Muscle layer of colon (tissue), 2 donors: ENCODE results near the gene TMEM106C.

Source experiments
- H3K27ac ChIP-seq: one replicate; pipeline ENCODE4 v1.7.0; 2013; ENCODE audit warnings: low read depth, mild to moderate bottlenecking, low read length, moderate library complexity
- H3K27me3 ChIP-seq, 2 donors: one replicate each; pipeline ENCODE4 v1.7.0; 2013; ENCODE audit warnings: low read length in 2 of 2, mild to moderate bottlenecking in 2 of 2; ENCODE audit not compliant: insufficient read depth in 2 of 2, control insufficient read depth in 1 of 2
- H3K36me3 ChIP-seq: one replicate; pipeline ENCODE4 v1.7.0; 2013; ENCODE audit warnings: mild to moderate bottlenecking, low read length; ENCODE audit not compliant: insufficient read depth
- H3K4me1 ChIP-seq: one replicate; pipeline ENCODE4 v1.7.0; 2013; ENCODE audit warnings: mild to moderate bottlenecking, low read length; ENCODE audit not compliant: insufficient read depth
- H3K4me3 ChIP-seq, 2 donors: one replicate each; pipeline ENCODE4 v1.7.0; 2013; ENCODE audit warnings: low read length in 2 of 2, low read depth in 1 of 2, mild to moderate bottlenecking in 1 of 2, moderate library complexity in 1 of 2
- H3K9ac ChIP-seq: one replicate; pipeline ENCODE4 v1.7.0; 2013; ENCODE audit warnings: low read length
- H3K9me3 ChIP-seq: one replicate; pipeline ENCODE4 v1.7.0; 2013; ENCODE audit warnings: mild to moderate bottlenecking, low read length
- donor health status: abdominal sarcoma.
- donor health status: Adenocarcinoma of cecum.

The TMEM106C gene

DNA sequence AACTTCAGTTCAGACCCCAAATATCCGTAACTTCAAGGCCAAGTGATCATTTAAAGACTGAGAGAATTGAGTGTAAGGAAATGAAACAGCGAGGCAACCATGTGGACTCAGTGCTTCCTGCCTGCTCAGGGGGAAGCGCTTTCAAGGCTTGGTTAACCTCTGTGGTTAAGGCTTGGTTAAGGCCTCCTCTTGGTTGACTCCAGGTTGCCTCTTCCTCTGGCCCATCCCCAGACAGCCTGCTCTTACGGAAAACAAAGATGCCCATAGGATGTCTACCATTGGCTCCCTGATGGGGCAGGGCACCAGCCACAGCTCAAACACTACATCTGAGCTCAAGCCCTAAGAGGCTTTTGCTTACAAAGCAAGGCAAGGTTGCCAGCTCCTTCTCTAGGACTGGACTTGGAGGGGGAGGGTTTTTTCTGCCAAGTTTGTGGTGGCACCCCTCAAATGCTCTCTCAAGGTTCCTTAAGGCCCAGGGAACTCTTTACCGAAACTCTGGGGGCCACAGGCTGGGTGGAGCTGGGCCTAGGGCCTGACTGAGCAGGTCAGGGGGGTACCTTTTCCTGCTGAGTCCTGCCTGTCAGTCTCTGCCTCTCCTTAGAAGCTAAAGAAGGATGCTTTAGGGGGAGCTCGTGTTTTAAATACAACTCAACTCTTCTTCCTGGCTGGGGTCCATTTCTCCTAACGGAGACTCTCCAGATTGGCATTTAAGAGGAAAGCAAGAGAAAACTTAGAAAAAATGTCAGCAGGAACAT, 27.1 kb downstream of the TMEM106C start:
- H3K27me3 ChIP-seq = no peaks in the 10 kb centered on the region
- H3K9me3 ChIP-seq = no peaks in the 10 kb centered on the region
- no peak overlapping the region for H3K9ac ChIP-seq
- H3K4me1 ChIP-seq = peaks cover 4% of the 10 kb centered on the region
- H3K36me3 ChIP-seq = no peaks in the 10 kb centered on the region
- H3K4me3 ChIP-seq = no peak overlapping the region
- H3K27ac ChIP-seq = no peak overlapping the region

DNA sequence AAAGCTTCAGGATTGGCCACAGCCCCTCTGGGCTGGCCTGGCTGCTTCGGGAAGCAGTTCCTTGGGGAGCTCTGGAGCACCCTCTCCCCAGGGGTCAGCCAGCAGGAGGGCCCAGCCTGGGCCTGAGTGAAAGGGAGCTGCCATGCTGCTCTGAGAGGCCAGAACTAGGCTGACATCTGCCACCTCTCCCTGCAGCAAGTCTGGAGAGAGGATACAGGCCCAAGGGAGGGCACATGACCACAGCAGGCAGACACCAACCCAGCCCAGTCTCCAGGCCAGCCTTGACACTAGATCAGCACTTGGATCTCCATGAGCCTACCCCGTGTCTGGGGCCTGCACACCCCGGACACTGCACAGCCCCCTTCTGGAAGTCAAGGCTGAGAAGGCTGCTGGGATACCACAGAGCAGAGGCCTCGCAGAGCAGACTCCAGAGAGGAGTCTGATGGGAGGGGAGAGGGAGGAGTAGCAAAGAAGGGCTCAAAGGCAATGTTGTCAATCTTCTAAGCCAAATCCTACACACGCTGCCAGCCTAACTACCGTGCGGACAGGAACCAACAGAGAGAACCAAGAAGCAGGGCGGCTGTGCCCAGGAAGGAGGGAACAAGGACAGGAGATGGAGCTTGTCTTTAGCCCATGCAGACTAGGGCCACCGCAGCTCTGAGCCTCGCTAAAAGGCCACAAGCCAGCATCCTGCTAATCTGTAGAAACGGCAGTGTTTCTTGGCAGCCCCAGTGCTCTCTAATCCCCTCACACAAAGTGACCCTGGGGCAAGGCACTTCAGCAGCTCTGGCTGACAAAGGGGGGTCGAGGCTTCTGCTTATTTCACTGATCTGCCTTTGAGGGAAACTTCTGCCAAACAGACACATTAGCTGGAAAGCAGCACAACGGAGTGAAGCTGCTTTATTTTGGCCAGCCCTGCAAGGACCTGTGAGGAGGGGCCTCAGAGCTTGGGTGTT, 28.0 kb downstream of the TMEM106C start:
- Histone ChIP-seq H3K4me1 (peaks cover 8% of the 10 kb centered on the region), H3K27ac (no peak overlapping the region)

GRCh38 chr12:47992776-47993175, 29.4 kb downstream of the TMEM106C start:
- H3K9ac ChIP-seq = no peak overlapping the region
- no peak overlapping the region for H3K4me3 ChIP-seq
- H3K9me3 ChIP-seq = no peaks in the 10 kb centered on the region
- peaks cover 8% of the 10 kb centered on the region for H3K4me1 ChIP-seq
- H3K27ac ChIP-seq = no peak overlapping the region
- H3K36me3 ChIP-seq = no peaks in the 10 kb centered on the region
- H3K27me3 ChIP-seq = no peaks in the 10 kb centered on the region

More for the DNA sequence above, 28.0 kb downstream of the TMEM106C start:
- H3K4me3 ChIP-seq = no peak overlapping the region
- H3K9ac ChIP-seq = no peak overlapping the region
- no peaks in the 10 kb centered on the region for H3K9me3 ChIP-seq
- no peaks in the 10 kb centered on the region for H3K27me3 ChIP-seq
- no peaks in the 10 kb centered on the region for H3K36me3 ChIP-seq

GRCh38 chr12:47993491-47993890, 30.1 kb downstream of the TMEM106C start:
- Histone ChIP-seq H3K9ac (no peak overlapping the region), H3K27ac (no peak overlapping the region), H3K4me1 (peaks cover 8% of the 10 kb centered on the region), H3K9me3 (no peaks in the 10 kb centered on the region), H3K36me3 (no peaks in the 10 kb centered on the region), H3K27me3 (peaks cover 3 to 7% of the 10 kb centered on the region in 2 donors), H3K4me3 (no peak overlapping the region)

- H3K27me3 ChIP-seq = peaks cover 9 to 24% of the 10 kb centered on the region in 2 donors
- H3K9ac ChIP-seq = no peak overlapping the region
- no peak overlapping the region for H3K27ac ChIP-seq
- H3K36me3 ChIP-seq = no peaks in the 10 kb centered on the region
- peaks cover 7% of the 10 kb centered on the region for H3K4me1 ChIP-seq
- no peaks in the 10 kb centered on the region for H3K9me3 ChIP-seq
- H3K4me3 ChIP-seq = no peak overlapping the region
Measured at GRCh38 chr12:47995981-47996401, 32.6 kb downstream of the TMEM106C start.

- H3K36me3 ChIP-seq = no peaks in the 10 kb centered on the region
- H3K4me3 ChIP-seq = no peak overlapping the region
- H3K9me3 ChIP-seq = no peaks in the 10 kb centered on the region
- H3K27me3 ChIP-seq = peaks cover 20 to 34% of the 10 kb centered on the region in 2 donors
- no peak overlapping the region for H3K9ac ChIP-seq
- peaks cover 18% of the 10 kb centered on the region for H3K4me1 ChIP-seq
- no peak overlapping the region for H3K27ac ChIP-seq
Measured at GRCh38 chr12:47997321-47997720, 33.9 kb downstream of the TMEM106C start.

DNA sequence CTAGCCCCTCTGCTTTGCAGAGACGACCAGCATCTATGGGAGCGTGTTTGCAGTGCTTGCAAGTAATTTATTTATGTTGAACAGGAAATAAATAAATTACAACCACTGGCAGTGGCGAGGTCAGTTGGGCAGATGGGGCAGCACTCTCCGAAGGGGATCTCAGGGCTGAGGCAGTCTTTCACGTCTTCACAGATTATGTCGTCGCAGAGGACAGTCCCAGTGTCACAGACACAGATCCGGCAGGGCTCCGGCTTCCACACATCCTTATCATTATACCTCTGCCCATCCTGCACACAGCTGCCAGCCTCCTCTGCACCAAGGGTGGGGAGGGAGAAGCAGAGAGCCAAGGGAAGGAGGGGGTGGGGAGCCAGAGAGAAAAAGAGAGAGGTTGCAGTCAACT, 36.4 kb downstream of the TMEM106C start:
- Histone ChIP-seq H3K9ac (no peak overlapping the region), H3K4me3 (no peak overlapping the region), H3K4me1 (peaks cover 40% of the 10 kb centered on the region), H3K27me3 (peaks cover 42 to 59% of the 10 kb centered on the region in 2 donors), H3K9me3 (no peaks in the 10 kb centered on the region), H3K36me3 (no peaks in the 10 kb centered on the region), H3K27ac (no peak overlapping the region)

DNA sequence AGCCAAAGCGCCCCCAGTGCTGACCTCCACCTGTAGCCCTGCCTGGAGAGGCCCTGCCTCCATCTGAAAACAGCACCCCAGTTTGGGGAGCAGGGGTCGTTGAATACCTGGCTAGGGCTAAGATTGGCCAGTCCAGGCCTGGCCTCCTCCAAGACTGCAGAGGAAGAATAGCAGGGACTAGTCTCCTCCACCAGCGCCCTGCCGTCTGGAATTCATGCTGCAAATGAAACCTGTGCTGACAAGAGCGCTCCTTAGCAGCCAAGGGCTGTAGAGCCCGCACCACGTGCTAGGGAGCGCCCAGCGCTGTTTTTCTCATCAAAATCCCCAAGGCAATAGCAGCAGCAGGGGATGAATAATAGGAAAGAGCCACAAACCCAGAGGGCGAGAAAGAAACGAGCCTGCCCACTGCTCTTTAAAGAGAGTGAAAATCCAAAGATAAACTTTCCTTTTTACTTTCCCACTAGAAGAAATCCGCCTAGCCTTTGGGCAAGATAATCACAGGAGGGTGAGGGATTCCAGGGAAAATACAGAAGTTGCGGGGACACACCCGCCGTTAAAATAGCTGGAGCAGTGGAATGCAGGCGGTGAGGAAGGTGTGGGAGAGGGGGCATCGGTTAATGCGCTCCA, 37.6 kb downstream of the TMEM106C start:
- peaks cover 41% of the 10 kb centered on the region for H3K4me1 ChIP-seq
- H3K27ac ChIP-seq = no peak overlapping the region
- no peaks in the 10 kb centered on the region for H3K36me3 ChIP-seq
- no peak overlapping the region for H3K9ac ChIP-seq
- peak overlapping the region; percentile 45 to 66 for H3K4me3 ChIP-seq
- no peaks in the 10 kb centered on the region for H3K9me3 ChIP-seq
- H3K27me3 ChIP-seq = peaks cover 54 to 71% of the 10 kb centered on the region in 2 donors

GRCh38 chr12:48001505-48002413, 38.4 kb downstream of the TMEM106C start:
- H3K9me3 ChIP-seq = no peaks in the 10 kb centered on the region
- H3K4me1 ChIP-seq = peaks cover 40% of the 10 kb centered on the region
- no peak overlapping the region for H3K27ac ChIP-seq
- H3K36me3 ChIP-seq = no peaks in the 10 kb centered on the region
- H3K27me3 ChIP-seq = peaks cover 56 to 73% of the 10 kb centered on the region in 2 donors
- H3K9ac ChIP-seq = no peak overlapping the region
- H3K4me3 ChIP-seq = peak overlapping the region; percentile 45 to 66

DNA sequence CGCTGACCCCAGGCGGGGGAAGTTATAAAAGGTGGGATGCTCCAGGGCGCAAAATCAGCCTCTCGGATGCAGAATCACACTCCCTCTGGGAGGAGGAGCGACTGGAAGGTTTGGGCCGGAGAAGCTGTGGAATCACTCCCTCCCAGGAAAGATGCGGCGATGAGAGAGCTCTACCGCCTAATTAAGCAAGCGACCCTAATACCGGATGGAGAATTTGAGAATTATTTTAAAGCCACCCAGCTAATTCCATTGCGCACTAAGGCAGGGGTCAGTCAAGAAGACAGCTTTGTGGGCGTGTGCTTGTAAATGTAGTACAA, 39.0 kb downstream of the TMEM106C start:
- Histone ChIP-seq H3K4me3 (peak overlapping the region in 1 of 2 donors; percentile 66), H3K27me3 (peaks cover 56 to 73% of the 10 kb centered on the region in 2 donors), H3K36me3 (no peaks in the 10 kb centered on the region), H3K4me1 (peaks cover 40% of the 10 kb centered on the region), H3K9me3 (no peaks in the 10 kb centered on the region), H3K9ac (no peak overlapping the region), H3K27ac (no peak overlapping the region)
